ENCODE measurements around the gene PUS1.

PUS1 gene

GRCh38 chr12:131971226-131971625, 42.1 kb downstream of the PUS1 start:
- H3K9me3 Mint-ChIP-seq: no peaks in the 10 kb centered on the region
- no peaks in the 10 kb centered on the region for H3K4me1 Mint-ChIP-seq
- H3K4me3 Mint-ChIP-seq: no peak overlapping the region
- no peaks in the 10 kb centered on the region for H3K27me3 Mint-ChIP-seq (ENCODE audit: low read depth)
- H3K36me3 Mint-ChIP-seq (ENCODE audit: low read depth): peaks cover 12% of the 10 kb centered on the region
- no peak overlapping the region for H3K27ac Mint-ChIP-seq
- TF ChIP-seq CTCF (IDR thresholded peaks at IDR 0.05; ENCODE audit: unreplicated experiment in 3 of 3): no peak

GRCh38 chr12:131975228-131975627, 46.2 kb downstream of the PUS1 start:
- no peaks in the 10 kb centered on the region for H3K27me3 Mint-ChIP-seq (ENCODE audit: low read depth)
- peaks cover 2% of the 10 kb centered on the region for H3K9me3 Mint-ChIP-seq
- TF ChIP-seq CTCF (IDR thresholded peaks at IDR 0.05; ENCODE audit: unreplicated experiment in 3 of 3): no peak
- no peak overlapping the region for H3K27ac Mint-ChIP-seq
- H3K4me1 Mint-ChIP-seq: no peaks in the 10 kb centered on the region
- no peak overlapping the region for H3K4me3 Mint-ChIP-seq
- H3K36me3 Mint-ChIP-seq (ENCODE audit: low read depth): peaks cover 17% of the 10 kb centered on the region

- no peak for TF ChIP-seq CTCF (IDR thresholded peaks at IDR 0.05; ENCODE audit: unreplicated experiment in 3 of 3)
- Mint-ChIP-seq H3K9me3 (peaks cover 2% of the 10 kb centered on the region), H3K27ac (no peak overlapping the region), H3K27me3 (ENCODE audit: low read depth) (no peaks in the 10 kb centered on the region), H3K36me3 (ENCODE audit: low read depth) (peaks cover 29% of the 10 kb centered on the region), H3K4me3 (no peak overlapping the region), H3K4me1 (no peaks in the 10 kb centered on the region)
Measured at GRCh38 chr12:131979606-131980005, 50.5 kb downstream of the PUS1 start.

- no peaks in the 10 kb centered on the region for H3K27me3 Mint-ChIP-seq (ENCODE audit: low read depth)
- peaks cover 2% of the 10 kb centered on the region for H3K9me3 Mint-ChIP-seq
- no peak overlapping the region for H3K4me3 Mint-ChIP-seq
- H3K27ac Mint-ChIP-seq: no peak overlapping the region
- H3K4me1 Mint-ChIP-seq: no peaks in the 10 kb centered on the region
- TF ChIP-seq CTCF (IDR thresholded peaks at IDR 0.05; ENCODE audit: unreplicated experiment in 3 of 3): no peak
- H3K36me3 Mint-ChIP-seq (ENCODE audit: low read depth): peaks cover 29% of the 10 kb centered on the region
Measured at GRCh38 chr12:131980263-131980662, 51.2 kb downstream of the PUS1 start.

GRCh38 chr12:131981388-131981787, 52.3 kb downstream of the PUS1 start:
- H3K9me3 Mint-ChIP-seq: peaks cover 2% of the 10 kb centered on the region
- H3K27ac Mint-ChIP-seq: no peak overlapping the region
- TF ChIP-seq CTCF (IDR thresholded peaks at IDR 0.05; ENCODE audit: unreplicated experiment in 3 of 3): no peak
- H3K27me3 Mint-ChIP-seq (ENCODE audit: low read depth): no peaks in the 10 kb centered on the region
- H3K4me1 Mint-ChIP-seq: no peaks in the 10 kb centered on the region
- H3K36me3 Mint-ChIP-seq (ENCODE audit: low read depth): peaks cover 24% of the 10 kb centered on the region
- no peak overlapping the region for H3K4me3 Mint-ChIP-seq

GRCh38 chr12:131982041-131982440, 53.0 kb downstream of the PUS1 start:
- Mint-ChIP-seq H3K4me3 (no peak overlapping the region), H3K4me1 (no peaks in the 10 kb centered on the region), H3K27ac (no peak overlapping the region), H3K36me3 (ENCODE audit: low read depth) (peaks cover 31% of the 10 kb centered on the region), H3K27me3 (ENCODE audit: low read depth) (no peaks in the 10 kb centered on the region), H3K9me3 (peaks cover 2% of the 10 kb centered on the region)
- no peak for TF ChIP-seq CTCF (IDR thresholded peaks at IDR 0.05; ENCODE audit: unreplicated experiment in 3 of 3)

Data from nephron (organoid).